Stimulated activated CD4-positive, alpha-beta T cell treated with anti-CD3 and anti-CD28 coated beads, TNF-alpha, amount 100 ng/mL, for 48 hours (primary cell): ENCODE results near the gene PLEKHG5.
A peak's percentile ranks its signal among the peaks of the same experiment; 100 is the strongest.

ENCODE experiments used
- DNase-seq, 3 donors: peaks; one replicate each; pipeline ENCODE4 v3.0.0-alpha.2; 2020; ENCODE audit warnings: low read depth in 3 of 3

PLEKHG5 gene

GRCh38 chr1:6426277-6426971 is 65.0 kb downstream of the PLEKHG5 start:
- no peak for DNase-seq

GRCh38 chr1:6425658-6426057 is 65.8 kb downstream of the PLEKHG5 start:
- DNase-seq: no peak

DNA sequence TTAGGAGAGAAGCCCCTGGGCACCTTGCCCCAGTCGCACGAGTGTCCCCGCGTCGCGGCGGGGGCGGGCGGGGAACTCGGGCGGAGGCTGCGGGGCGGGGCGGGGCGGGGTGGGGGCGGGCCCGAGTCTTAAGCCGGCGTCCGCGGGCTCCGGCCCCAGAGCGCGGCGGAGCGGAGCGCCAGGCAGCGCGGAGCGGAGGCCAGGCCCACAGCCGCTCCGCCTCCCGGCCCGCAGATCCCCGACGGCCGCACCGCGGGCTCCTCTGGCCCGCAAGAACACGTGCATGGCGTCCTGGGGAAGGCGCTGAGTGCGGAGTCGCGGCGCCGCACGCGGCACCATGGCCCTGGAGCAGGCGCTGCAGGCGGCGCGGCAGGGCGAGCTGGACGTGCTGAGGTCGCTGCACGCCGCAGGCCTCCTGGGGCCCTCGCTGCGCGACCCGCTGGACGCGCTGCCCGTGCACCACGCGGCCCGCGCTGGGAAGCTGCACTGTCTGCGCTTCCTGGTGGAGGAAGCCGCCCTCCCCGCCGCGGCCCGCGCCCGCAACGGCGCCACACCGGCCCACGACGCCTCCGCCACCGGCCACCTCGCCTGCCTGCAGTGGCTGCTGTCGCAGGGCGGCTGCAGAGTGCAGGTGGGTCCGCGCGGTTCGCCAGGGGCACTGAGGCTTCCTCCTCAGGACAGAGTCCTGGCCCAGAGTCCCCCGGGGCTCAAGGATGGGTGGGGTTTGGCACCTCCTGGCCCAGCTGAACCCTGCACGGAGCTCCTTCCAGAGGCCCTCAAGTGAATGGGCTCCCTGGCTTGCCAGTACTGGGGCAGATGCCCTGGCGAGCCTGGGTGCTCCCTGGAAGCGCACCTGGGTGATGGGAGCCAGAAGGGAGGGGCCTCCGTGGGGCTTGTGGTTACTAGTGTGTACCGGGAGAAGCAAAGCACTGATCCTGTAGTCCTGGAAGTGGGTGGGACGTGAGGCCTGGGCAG is 66.6 kb downstream of the PLEKHG5 start, which contains the start of gene ESPN:
Gene ESPN, plus strand, starts transcription at position 158 of the 975 bp plus-strand sequence. Its CDS starts 180 bp downstream, at position 338.
- DNase-seq: no peak

GRCh38 chr1:6424000-6424565 is 67.4 kb downstream of the PLEKHG5 start:
- DNase-seq: no peak

- DNase-seq: peak; percentile 45 to 69 (median 60)
Measured at GRCh38 chr1:6423321-6423999, 68.0 kb downstream of the PLEKHG5 start.

GRCh38 chr1:6421266-6421665 is 70.2 kb downstream of the PLEKHG5 start:
- DNase-seq: no peak

GRCh38 chr1:6420454-6421042 is 70.9 kb downstream of the PLEKHG5 start:
- no peak for DNase-seq

- no peak for DNase-seq
Measured at GRCh38 chr1:6419804-6420453, 71.5 kb downstream of the PLEKHG5 start, which contains the start of gene HES2. TSS of gene HES2 (minus strand) at chr1:6419919. CDS start at chr1:6419820, 99 bp downstream.

DNA sequence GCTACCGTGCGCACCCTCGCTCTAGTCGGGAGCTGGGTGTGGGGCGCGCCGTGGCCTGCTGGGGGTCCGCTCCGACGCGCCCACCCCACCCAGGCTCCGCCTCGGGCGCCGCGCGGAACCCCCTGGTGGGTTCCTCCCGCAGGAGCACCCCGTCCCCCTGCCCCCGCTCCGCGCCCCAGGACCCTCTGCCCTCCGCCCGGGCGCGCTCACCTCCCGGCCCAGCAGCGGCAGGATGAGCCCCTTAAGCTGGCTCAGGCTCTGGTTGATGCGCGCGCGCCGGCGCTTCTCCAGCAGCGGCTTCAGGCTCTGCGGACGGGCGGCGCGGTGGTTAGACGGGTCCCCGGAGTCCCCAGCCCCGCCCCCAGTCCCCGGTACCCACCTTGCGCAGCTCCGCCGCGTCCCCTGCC is 72.1 kb downstream of the PLEKHG5 start:
- no peak for DNase-seq

- DNase-seq: no peak
Measured at GRCh38 chr1:6418668-6419396, 72.6 kb downstream of the PLEKHG5 start.

DNA sequence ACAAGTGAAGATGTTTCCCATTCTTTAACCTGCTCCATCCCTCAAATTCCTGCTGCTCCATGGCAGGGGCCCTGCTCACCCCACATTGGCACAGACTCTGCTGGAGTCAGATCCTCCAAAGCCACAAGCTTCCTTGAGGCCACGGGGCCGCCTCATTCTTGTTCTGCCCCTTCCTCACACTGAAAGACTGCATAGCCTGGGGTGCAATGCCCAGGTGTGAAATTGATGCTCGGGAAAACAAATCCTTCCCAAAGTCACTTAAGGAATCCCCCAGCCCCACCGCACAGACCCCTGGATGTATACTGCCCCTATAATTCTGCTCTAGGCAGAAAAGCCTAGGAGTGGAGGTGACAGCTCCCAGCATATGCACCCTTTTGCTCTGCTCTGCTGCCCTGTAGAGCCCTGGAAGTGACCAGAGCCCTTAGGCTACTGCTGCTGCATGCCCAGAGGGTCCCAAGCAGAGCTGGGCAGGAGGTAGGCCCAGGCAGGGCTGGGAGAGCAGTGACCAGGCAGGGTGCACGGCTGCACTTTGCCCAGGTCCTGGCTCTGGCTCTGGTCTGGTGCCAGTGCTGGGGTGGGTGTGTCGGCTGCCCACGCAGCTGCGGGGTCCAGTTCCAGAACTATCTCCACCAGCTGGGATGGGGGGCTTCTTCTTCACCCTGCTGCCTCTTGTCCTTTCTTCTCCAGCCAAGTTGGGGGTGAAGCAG is 73.4 kb downstream of the PLEKHG5 start:
- DNase-seq: no peak
